VCaP (cell line): ENCODE results near the gene SNX12.

Experiments used
- H3K27ac ChIP-seq: fragments of 450-650 bp; 2 replicates; pipeline ENCODE4 v1.5.1; 2017
- CTCF ChIP-seq: fragments of 450-650 bp; conservative IDR thresholded peaks from 2 replicates; pipeline ENCODE4 v1.5.1; 2017; ENCODE audit warnings: mild to moderate bottlenecking, moderate library complexity

The SNX12 gene

DNA sequence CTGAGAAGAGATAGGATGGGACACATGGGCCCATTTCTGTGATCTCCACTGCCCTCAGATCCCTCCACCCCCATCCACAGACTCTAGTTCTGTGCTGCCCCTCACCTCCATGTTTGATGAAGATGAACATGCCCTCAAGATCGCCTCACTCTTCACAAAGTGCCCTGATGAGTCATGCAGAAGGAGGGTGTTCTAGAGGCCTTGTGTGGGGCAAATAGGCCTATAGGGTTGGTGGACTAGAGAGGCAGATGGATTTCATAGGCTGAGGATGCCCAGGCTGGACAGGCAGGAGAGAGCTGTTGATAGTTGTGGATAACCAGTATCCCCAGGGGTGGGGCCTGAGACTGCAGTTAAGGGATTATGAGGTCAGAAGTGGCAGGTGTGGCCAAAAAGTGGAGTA is 38.3 kb upstream of the SNX12 start, which contains the start of gene CXorf65:
CXorf65 (minus strand) TSS at position 314 of the 400 bp plus-strand sequence; CDS start at position 130, 184 bp downstream.
- TF ChIP-seq CTCF = no peak
- no peak within 1 kb of the TSS for H3K27ac ChIP-seq

DNA sequence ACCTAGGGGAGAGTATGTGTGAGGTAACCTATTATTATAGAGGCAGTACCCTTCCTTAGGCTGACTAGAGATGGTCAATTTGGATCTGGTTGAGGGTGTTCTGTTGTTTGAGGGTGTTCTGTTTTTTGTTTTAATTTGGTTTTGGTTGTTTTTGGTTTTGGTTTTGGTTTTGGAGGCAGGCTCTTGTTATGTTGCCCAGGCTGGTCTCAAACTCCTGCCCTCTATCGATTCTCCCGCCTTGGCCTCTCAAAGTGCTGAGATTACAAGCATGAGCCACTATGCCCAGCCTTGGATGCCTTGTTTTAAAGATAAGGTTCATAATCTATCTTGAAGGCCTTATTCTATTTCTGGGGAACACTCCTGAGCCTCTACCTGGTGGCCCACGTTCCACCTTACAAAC is 37.5 kb upstream of the SNX12 start:
- no peak for TF ChIP-seq CTCF
- H3K27ac ChIP-seq = no peak overlapping the region

DNA sequence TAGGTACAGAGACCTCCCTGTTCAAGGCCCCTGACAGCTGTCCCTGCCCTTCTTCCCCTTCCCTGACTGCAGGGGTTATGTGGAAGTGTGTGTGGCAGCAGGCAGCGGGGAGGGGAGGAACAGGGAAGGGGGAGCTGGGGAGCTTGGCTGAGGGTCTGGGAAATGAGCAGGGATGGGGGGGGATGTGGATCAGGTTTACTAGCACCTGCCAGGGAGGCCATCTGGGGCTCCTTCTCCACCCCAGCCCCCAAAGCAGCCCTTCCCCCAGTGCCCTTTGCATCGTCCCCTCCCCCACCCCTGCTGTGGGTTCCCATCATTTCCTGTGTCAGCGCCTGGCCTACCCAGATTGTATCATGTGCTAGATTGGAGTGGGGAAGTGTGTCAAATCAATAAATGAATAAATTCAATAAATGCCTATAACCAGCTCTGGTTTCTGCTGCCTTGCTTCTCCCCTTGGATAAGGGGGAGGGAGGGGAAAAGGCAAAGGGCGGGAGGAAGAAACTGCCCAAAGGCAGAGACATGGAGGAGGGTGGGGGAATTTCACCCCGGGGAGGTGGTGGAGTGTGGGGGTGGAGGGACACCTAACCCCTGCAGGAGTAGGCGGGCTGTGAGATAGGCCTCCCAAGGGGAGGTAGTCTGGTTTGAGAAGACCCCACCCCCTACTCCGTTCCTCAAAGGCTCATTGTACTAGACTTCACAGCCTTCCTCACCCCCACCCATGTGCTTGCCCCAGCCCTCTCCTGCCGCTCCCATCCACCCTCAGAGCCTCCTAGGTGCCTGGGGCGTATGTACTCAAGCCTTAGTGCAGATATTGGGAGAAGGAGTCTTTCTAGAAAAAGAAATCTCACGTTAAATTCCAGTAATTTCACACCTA is 35.2 kb upstream of the SNX12 start:
- no peak overlapping the region for H3K27ac ChIP-seq
- no peak for TF ChIP-seq CTCF

DNA sequence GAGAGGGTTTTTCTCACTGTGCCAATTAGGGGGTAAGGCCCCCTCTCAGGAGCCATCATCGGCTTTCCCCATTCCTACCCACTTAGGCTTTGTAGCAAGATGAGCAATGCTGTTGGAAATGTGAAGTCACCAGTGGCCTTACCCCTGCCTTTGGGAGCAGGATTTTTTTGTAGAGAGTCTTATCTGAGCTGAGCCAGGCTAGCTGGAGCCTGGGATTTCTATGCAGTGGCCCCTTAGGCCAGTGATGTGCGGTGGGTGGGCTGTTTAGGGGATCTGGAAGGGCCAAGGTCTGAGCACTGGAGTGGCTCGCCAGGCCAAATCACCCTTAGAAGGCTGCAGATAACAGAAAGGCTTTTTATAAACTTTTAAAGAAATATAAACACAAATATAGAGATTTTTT is 34.2 kb upstream of the SNX12 start:
- no peak overlapping the region for H3K27ac ChIP-seq
- TF ChIP-seq CTCF = no peak

DNA sequence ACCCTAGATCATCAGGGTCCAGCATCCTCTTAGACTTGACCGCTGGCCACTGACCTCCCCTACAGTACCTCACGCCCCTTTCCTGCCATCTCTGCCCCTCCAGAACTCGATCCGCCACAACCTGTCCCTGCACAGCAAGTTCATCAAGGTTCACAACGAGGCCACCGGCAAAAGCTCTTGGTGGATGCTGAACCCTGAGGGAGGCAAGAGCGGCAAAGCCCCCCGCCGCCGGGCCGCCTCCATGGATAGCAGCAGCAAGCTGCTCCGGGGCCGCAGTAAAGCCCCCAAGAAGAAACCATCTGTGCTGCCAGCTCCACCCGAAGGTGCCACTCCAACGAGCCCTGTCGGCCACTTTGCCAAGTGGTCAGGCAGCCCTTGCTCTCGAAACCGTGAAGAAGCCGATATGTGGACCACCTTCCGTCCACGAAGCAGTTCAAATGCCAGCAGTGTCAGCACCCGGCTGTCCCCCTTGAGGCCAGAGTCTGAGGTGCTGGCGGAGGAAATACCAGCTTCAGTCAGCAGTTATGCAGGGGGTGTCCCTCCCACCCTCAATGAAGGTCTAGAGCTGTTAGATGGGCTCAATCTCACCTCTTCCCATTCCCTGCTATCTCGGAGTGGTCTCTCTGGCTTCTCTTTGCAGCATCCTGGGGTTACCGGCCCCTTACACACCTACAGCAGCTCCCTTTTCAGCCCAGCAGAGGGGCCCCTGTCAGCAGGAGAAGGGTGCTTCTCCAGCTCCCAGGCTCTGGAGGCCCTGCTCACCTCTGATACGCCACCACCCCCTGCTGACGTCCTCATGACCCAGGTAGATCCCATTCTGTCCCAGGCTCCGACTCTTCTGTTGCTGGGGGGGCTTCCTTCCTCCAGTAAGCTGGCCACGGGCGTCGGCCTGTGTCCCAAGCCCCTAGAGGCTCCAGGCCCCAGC is 32.7 kb upstream of the SNX12 start:
- no peak overlapping the region for H3K27ac ChIP-seq
- no peak for TF ChIP-seq CTCF

GRCh38 chrX:71099736-71100135 is 31.6 kb upstream of the SNX12 start:
- no peak overlapping the region for H3K27ac ChIP-seq
- no peak for TF ChIP-seq CTCF

- no peak overlapping the region for H3K27ac ChIP-seq
- no peak for TF ChIP-seq CTCF
Observed at GRCh38 chrX:71098951-71099506, 30.9 kb upstream of the SNX12 start.
